MM.1S (cell line): ENCODE measurements around the gene KRTAP10-6.

ENCODE experiments used
- EZH2phosphoT487 ChIP-seq: fragments of 300-600 bp; sonication (generic); IDR thresholded peaks from 2 replicates; pipeline ENCODE4 v1.6.1; 2018; ENCODE audit warnings: antibody characterized with exemption, low read length
- TF ChIP-seq, protein P1 (sequence below): fragments of 300-600 bp; sonication (generic); IDR thresholded peaks from 2 replicates; pipeline ENCODE4 v1.5.1; 2016; ENCODE audit warnings: antibody characterized with exemption, low read length, mixed read lengths

GRCh38 chr21:44626673-44627143 lies 34.4 kb upstream of the KRTAP10-6 start, which contains the start of gene KRTAP10-9:
- TF ChIP-seq, protein P1, sequence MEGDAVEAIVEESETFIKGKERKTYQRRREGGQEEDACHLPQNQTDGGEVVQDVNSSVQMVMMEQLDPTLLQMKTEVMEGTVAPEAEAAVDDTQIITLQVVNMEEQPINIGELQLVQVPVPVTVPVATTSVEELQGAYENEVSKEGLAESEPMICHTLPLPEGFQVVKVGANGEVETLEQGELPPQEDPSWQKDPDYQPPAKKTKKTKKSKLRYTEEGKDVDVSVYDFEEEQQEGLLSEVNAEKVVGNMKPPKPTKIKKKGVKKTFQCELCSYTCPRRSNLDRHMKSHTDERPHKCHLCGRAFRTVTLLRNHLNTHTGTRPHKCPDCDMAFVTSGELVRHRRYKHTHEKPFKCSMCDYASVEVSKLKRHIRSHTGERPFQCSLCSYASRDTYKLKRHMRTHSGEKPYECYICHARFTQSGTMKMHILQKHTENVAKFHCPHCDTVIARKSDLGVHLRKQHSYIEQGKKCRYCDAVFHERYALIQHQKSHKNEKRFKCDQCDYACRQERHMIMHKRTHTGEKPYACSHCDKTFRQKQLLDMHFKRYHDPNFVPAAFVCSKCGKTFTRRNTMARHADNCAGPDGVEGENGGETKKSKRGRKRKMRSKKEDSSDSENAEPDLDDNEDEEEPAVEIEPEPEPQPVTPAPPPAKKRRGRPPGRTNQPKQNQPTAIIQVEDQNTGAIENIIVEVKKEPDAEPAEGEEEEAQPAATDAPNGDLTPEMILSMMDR = no peak
- no peak for TF ChIP-seq EZH2phosphoT487
